NCI-H2196 (cell line): Measurements from ENCODE around the gene SH3RF1.
"Not testable (repeated sequence)": the region's sequence is repeated elsewhere in the genome, so short reads cannot be mapped to it uniquely, and the experiment has no call there.

Source experiments
- DNase-seq: peaks from one replicate; lab custom pipeline; 2025; ENCODE audit not compliant: unreplicated experiment; lab: John Stamatoyannopoulos, UW

Gene SH3RF1

GRCh38 chr4:169229571-169230028 lies 41.2 kb downstream of the SH3RF1 start:
- no peak for DNase-seq

- DNase-seq = no peak
Measured at GRCh38 chr4:169228076-169228475, 42.7 kb downstream of the SH3RF1 start.

GRCh38 chr4:169226565-169226964 lies 44.2 kb downstream of the SH3RF1 start:
- DNase-seq = no peak

DNA sequence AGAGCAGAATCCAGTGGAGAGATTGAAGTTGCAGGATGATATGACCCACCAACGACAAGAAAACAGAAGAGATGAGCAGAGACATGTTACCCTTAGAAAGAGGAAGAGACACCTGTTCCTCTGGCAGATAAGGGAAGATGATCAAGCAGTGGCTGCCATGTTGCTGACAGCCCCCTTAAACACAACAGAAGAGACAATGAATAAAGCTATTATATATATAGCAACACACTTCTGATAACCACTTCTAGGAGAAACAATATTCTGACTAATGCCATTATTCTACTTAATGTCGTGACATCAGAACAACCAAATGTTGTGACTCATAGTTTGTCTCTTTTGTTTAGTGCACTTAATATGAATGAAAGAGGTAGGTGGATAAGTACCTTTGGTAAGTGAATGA lies 44.9 kb downstream of the SH3RF1 start:
- no peak for DNase-seq

DNA sequence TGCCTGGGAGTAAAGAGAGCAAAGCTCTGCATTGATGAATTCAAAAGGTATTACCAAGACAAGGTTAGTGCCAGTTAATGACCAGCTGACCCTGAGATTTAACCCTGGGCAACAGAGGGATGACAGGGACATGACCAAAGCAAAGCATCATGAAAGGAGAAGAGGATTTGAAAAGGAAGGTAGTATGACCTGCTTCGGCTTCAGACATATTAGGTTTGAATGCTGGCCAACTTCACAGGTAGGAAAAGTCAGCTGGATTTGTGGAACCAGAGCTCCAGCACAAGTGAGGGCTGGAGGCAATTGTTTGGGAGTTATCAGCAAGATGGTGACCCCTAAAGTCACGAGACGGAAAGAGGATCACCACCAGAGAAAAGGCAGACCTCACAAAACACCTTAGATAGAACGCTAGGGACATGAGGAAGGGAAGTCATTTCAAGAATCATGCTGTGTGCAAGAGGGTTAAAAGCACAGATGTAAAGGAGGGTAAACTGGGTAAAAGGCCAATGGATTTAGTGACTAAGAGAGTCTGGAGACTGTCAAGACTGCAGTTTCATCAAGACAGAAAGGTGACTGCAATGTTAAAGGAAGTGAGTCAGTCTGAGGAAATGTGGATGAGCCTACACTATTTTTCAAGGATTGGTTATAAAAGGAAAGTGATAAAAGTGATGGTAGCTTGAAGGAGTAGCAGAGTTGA lies 45.6 kb downstream of the SH3RF1 start:
- DNase-seq = no peak

GRCh38 chr4:169222761-169223160 lies 48.0 kb downstream of the SH3RF1 start:
- no peak for DNase-seq

DNA sequence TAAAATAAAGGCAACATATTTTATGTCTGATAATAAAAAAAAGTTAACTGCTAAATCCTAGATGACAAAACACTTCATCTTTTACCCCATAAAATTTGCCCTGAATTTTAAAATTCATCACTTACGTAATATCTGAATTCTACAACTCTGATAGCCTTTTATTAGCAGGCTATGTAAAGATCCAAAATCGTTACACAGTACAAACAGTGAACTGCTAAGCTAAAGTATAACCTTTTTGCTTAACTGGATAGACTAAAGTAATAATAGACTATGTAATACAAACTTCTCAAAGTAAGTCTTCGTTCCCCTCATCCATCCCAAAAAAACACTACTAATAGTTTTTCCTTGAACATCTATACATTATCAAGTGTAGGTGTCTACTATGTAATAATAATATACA lies 49.1 kb downstream of the SH3RF1 start:
- DNase-seq = no peak

GRCh38 chr4:169220854-169221411 lies 49.8 kb downstream of the SH3RF1 start:
- no peak for DNase-seq

GRCh38 chr4:169220447-169220846 lies 50.3 kb downstream of the SH3RF1 start:
- DNase-seq = no peak

DNA sequence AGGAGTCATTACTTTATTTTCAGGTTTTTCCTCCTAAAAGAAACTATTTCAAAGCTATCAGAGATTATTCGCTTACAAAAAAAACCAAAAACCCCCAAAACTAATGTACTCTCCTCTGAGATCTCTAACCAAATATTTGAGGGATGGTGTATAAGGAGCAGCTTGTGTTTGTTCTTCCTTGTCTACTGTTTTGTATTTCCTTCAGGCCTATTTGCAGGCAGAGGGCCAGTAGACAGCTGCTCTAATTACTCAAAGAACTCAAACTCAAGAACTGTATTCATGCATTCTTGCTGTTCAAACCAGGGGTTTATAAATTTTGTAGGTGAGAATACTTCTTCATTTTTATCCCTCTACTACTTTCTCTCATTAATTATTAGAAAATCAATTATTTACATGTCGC lies 51.3 kb downstream of the SH3RF1 start:
- no peak for DNase-seq

- DNase-seq = no peak
Measured at GRCh38 chr4:169215656-169216055, 55.1 kb downstream of the SH3RF1 start.

GRCh38 chr4:169212981-169213380 lies 57.8 kb downstream of the SH3RF1 start:
- DNase-seq = no peak

DNA sequence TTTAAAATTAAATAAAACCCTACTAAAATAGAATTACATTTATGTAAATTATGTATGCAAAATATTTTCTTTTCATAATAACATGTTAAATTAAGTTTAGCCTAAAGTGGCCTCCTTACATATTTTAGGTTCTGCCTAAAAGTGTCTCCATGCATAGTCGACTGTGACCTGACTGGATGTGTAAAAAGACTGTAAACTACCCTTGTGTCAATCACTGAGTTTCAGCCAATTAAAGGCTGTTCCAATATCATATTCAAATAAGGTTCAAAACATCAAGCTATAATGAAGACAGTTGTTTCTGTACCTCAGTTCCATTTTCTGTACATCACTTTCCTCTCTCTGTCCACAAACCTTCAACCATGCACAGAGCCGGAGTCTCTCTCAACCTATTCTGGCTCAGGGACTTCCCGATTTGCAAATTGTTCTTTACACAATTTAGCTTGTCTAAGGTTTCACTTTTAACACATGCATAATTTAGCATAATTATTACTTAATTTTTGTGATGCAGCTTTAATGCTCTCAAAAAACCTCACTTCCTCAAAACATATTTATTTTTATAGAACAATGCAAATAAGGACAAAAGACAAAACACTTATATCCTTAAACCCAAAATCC lies 60.1 kb downstream of the SH3RF1 start:
- DNase-seq = no peak

- DNase-seq = no peak
Measured at GRCh38 chr4:169209388-169209883, 61.3 kb downstream of the SH3RF1 start.

DNA sequence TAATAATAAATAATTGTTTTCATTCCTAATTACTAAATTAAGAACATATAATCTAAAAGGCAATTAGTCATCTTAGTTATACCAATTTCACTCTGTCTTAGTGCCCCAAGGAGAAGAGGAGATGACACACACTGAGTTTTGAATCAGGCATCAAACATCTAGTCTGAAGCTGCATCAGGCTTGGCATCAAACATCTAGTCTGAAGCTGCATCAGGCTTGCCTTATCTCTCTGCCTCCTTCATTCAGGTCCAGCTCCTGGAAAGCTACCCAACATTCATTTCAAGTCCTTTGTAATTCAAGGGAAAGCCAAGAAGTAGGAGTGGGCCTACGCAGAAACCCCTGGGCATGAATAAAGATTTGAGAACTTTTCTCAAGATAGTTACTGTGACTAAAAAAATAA lies 62.2 kb downstream of the SH3RF1 start:
- DNase-seq = no peak

DNA sequence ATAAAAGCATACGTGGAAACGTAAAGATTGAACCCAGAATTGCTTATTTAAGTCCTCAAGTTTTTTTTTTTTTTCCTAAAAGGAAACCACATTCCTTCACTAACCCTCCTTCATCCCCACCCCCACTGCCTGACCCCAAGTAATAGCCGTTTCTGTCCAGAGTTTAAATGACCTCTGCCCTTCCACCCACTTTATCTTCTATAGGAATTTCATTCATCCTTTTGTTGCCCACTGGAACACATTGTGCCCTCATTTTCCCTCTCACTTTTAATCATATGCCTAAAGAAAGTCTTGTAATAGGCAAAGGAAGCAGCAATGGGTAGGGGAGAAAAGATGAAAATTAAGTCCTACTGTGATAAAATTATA lies 62.7 kb downstream of the SH3RF1 start:
- no peak for DNase-seq

DNA sequence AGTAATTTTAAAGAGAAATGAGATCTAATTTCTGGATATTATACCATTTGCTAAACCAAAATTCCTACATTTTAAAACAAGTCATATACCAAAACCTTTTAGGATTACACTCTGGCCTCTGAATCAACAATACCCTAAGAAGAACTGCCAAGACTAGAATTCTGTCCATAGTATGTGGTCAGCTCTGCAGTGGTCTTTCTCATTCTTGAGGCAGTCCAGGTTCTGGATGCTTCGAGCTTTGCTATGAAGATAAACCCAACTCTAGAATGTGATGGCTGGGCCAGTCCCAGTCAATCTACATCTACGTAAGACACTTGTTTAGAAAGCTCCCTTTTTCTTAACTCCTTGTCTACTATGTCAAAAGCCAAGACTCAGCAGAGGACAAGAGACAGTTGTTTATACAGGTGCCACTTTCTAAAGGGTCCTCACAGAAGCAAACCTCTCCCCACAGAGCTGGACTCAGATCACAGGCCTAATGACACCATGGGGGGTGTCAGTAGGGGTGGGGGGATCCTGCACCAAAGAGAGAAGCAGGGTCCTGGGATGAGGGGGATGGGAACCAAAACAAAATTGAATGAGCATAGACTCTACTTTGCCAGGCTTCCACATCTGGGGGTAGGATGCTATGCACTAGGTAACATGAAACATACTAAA lies 63.2 kb downstream of the SH3RF1 start:
- DNase-seq = no peak

DNA sequence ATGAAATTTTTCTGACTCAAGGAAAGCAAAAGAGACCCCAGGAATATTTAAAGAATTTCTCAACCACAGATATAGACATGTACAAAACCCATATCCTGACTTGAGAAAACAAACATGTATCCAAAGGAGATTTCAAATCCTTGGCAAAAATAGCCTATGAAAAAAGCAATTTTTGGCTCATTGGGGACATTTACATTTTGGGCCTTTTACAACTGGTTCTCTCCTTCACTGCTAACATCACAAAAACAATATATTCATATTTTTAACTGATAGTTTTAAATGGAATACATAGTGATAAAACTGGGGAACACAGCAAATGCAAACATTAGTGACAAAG lies 65.0 kb downstream of the SH3RF1 start:
- no peak for DNase-seq

GRCh38 chr4:169205075-169205743 lies 65.5 kb downstream of the SH3RF1 start:
- DNase-seq = no peak

- no peak for DNase-seq
Measured at GRCh38 chr4:169203891-169204290, 66.9 kb downstream of the SH3RF1 start.

- not testable (repeated sequence) for DNase-seq
Measured at GRCh38 chr4:169203278-169203677, 67.5 kb downstream of the SH3RF1 start.
